NT2/D1 (cell line): Measurements from ENCODE around the gene OPA3.

Source experiments
- SUZ12 ChIP-seq: IDR thresholded peaks from 2 replicates; pipeline ENCODE4 v1.6.1; 2011; ENCODE audit not compliant: insufficient read length, insufficient read depth; ENCODE audit errors: extremely low read depth
- YY1 ChIP-seq: IDR thresholded peaks from 2 replicates; pipeline ENCODE4 v1.6.1; 2011; ENCODE audit not compliant: insufficient read length, insufficient read depth

GRCh38 chr19:45584332-45585157 is at the start of gene OPA3:
- TF ChIP-seq YY1: no peak
- no peak for TF ChIP-seq SUZ12
